ENCODE results near the gene RNU6-7.

Gene RNU6-7

DNA sequence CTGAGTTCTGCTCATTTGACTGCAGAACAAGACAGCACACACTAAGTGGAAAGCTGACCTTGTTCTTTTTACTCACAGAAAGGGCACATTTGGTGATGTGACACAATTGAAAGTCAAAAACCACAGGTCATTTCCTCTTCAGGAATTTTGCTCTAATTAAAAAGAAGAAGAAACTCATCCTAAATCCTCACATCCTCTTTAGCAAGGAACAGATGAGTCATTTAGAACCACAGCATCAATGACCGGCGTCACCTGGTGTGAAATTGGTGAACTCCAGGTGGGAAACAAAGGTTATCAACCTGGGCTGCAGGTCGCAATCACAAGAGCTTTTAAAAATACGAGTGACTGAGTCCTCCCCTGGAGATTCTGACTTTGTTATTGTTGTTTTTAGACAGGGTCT, 4.1 kb downstream of the RNU6-7 start:
- DNase-seq: no peak

DNA sequence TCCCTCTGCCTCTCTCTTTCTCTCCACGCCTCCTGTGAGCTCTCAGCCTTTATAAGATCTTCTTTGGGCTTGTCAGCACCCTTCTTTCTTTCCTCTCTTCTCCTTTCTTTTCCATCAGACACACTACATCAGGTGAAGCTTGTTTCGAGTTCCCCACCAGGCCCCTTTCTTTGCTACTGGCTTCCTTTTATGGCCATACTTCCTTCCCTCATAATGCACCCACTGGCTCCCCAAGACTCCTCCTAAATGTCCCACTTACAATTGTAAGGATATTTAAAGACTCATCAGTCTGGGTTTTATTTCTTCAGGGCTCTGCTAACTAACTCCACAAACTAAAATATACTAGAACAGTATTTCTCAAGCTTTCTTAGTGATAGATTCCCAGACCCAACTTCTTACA, 4.7 kb downstream of the RNU6-7 start:
- no peak for DNase-seq

DNA sequence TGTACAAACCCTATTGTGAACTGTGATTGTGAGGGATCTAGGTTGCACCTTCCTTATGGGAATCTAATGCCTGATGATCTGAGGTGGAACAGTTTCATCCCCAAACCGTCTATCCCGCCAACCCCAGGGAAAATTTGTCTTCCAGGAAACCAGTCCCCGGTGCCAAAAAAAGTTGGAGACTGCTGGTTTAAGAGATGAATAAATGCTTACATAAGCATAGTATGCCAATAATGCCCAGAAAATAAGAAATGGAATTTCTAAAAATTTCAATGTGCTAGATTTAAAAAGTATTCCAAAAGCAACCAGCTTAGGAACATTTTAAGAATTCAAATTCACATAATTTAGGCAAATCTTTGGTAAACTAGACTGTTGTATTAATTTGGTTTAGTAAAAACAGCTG, 6.6 kb downstream of the RNU6-7 start:
- no peak for DNase-seq

DNA sequence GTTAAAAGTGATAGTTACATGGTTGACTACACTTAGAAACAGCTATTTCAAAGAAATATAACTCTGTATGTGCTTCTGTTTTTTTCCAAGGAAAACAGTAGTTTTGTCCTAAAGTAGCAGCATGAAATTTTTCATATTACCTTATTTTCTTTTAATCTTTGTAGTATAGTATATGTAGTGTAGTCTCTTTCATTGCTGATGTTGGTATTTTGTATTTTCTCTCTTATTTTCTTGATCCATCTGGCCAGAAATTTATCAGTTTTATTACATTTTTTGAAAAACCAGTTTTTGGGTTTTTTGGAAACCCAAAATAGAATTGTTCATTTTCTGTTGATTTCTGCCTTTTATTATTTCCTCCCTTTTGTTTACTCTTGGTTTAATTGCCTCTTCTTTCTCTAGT, 7.6 kb downstream of the RNU6-7 start:
- DNase-seq: no peak

DNA sequence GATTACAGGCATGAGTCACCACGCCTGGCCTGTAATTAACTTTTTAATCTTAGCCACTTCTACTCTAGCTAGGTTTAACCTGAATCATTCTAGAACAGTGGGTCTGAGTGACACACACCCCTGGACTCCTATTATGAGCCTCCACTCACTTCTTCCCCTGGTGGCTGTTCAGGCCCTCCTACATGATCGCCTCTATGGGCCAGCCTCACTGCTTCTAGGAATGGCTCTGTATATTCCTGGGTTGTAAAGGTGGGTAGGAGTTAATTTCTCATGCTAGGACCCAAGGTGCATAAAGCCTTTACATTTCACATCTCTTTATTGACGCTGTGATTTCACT, 9.2 kb downstream of the RNU6-7 start:
- no peak for DNase-seq

DNA sequence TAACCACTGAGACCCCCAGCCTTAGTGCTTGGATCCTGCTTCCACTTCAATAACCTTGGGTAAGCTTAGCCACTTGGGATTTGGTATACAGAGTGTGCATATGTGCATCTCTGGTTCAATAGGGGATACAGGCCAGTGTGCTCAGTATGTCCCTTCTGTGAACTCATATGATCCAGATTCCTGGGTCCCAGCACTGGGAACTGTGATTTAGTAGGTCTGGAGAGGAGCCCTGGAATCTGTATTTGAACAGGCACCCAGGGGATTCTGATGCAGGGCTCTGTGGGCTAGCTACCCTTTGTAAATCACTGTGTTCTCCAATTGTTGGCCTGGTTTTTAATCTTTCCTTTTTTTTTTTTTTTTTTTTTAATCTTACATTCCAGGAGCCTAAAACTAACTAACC, 11.0 kb downstream of the RNU6-7 start:
- no peak for DNase-seq

DNA sequence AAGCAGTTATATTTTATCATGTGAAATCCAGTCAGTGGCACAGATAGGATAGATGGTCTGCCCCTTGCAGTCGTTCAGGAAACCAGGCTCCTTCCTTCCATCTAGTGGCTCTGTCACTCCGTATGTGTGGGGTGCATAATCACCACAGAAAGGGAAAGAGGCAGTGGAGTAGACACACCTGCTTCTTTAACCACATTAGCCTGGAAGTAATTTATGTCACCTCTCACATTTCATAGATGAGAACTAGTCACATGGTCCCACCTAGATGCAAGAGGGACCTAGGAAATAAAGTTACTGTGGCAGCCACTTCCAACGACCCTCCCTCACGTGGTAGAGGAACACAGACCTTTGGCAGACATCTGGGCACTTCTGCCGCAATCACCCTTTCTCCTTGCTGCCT, 15.5 kb downstream of the RNU6-7 start:
- no peak for DNase-seq

DNA sequence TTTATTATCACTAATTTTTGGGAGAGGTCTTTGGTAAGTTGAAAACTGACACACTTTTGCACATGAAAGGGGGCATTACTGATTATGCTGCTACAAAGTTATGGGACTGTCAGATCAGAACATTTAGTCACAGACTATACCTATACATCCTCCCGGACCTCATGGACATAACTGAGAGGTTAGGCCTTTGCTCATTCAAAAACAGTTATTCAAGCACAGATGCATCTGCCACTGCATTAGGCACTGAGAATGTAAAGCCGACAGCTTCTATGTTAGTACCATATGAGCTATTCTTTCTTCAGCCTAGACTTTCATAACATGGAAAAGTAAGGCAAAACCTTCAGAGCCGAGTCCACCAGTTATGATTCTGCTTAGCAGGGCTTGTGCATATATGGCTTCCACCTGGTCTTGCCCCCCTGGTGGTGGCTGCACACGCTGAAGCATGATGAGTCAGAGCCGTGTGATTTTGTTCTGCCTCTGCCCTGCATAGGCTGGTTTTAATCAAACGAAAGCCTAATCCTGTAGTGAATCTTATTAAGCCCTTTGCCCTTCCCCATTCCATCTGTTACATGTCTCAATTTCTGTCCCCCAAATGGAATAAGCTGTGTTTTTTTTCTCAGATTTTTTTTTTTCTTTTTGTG, 23.0 kb downstream of the RNU6-7 start:
- peak; percentile 32 for DNase-seq

DNA sequence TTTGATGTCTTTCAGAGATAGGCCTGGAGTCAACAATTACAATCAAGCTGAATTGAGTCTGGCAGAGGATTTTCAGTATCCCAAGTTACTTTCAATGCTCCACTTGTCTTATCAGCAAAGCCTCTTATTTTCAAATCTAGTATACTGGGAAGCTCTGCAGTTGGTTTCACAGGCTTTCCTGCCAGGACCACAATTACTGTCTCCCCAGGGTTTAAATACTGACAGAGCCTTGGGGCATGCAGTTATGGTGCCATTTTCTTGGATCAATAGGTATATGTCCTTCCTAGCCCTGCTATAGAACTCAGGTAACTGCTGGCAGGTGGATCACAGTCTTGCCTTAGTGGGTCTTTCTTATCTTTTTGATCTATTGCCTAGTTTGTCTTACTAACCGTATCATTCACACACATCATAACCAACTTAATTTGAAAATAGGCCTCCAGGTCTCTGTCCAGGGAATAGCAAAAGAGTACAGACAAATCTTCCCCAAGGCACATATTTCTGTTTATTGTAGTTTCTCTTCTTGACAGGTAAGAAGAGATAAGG, 23.6 kb downstream of the RNU6-7 start:
- no peak for DNase-seq

DNA sequence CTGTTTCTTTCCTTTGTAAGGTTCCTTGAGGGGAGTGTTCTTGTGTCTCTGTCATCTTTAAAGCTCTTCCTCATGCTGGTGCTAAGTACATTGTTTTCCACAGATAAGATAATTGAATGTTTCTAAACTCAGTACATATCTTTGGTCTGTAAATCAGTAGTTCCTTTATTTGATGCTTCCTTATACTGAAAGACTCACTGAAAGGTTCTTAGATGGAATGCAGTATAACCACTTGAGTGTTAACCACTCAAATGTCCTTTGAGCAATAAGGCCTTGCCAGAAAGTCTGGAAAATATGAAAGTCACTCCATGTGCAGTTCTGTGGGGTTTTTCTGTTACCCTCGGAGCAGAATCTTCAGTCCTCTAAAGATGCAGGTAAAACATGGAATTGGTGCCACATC, 24.2 kb downstream of the RNU6-7 start:
- no peak for DNase-seq

DNA sequence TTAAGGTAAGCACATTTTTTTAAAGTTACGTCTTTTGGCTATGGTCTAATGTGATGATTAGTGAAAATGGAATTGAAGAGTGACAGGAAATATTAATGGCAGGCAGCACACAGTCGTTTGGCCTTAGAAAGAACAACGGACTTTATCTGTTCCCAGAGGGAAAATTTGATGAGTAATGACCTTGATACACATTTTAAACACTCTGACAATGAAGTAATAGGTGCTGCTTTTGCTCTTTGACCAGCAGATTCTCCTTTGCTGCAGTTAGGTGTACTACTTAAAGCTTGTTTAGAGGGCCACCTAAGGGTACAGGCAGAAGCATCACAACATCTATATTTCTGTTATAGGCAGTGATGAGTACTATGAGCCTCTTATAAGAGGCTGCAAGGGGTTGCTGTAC, 28.3 kb downstream of the RNU6-7 start:
- no peak for DNase-seq

DNA sequence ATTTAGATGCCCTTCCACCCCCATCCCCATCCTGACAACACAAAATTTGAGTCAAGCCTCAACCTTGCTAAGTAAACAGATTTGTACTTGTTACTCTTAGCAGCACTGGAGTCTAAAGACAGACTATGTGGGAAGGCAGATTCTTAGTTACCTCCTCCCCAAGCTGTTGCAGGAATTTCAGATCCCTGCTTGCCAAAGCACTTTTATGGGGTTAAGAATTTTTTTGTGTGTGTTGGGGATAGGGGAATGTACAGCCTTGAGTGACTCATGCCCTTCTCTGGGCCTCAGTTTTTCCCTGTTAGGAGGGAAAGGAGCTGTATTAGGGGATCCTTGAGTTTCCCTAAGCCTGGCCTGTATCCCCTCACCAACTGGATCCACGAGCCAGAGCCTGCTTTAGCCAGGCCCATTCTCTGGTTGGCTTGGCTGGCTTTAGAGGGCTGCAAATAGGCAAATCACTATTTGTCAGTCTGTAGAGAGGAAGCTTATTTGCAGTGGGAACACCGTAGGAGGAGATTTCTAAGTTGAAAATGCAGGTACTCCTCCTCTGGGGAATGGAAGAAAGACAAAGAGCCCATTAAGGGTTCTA, 28.9 kb downstream of the RNU6-7 start:
- DNase-seq: no peak

DNA sequence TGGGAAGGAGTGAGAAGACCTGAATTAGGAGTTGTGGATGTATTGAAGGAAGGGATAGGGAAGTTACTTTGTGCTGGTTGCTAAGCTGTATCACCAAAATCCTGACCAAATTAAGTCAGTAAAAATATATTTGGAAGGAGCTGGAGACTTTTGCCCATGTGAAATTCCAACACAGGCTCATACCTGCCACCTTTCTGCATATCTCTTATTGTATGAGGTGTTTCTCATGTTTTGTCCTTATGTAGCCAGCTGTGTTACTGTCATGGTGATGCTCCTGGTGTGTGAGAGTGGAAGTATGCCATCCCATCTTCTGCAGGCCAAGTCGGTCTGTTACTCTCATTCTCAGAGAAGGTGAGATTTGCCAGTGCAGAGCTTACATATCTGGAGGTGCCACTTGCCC, 30.6 kb downstream of the RNU6-7 start:
- DNase-seq: no peak

DNA sequence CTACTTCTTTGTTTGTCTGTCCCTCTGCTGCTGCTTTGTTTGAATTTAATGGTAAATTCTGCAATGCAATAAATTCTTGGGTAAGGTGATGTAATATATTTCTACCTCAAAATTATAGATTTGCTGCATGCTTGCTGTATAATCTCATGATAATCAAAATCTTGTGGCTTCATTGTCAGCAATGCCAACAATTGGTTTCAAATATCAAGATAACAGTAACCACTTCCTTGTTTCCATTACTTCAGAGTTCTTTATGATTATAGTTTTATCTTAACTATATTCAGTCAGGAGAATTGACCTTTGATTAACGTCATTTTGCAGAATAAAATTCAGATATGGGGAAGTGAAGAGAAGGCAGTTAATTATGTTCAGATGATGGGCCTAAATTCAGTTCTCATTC, 31.4 kb downstream of the RNU6-7 start:
- no peak for DNase-seq

DNA sequence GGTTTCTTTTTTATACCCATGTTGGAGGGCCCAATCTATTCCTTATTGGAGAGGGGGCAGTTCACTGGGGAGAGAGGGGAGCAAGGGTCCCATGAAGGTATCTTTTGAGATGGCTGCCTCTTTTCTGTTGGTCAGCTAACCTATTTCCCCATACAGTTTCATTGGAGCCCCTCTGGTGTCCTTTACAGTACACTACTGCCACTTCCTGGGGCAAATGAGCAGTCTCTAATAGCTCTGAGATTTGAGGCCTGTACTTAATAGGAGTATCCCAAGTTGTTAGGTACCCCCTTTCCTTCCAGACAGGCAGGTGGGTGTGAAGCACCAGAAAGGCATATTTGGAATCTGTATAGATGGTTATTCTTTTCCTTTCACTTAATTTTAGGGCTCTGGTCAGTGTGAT, 42.6 kb downstream of the RNU6-7 start:
- DNase-seq: no peak

DNA sequence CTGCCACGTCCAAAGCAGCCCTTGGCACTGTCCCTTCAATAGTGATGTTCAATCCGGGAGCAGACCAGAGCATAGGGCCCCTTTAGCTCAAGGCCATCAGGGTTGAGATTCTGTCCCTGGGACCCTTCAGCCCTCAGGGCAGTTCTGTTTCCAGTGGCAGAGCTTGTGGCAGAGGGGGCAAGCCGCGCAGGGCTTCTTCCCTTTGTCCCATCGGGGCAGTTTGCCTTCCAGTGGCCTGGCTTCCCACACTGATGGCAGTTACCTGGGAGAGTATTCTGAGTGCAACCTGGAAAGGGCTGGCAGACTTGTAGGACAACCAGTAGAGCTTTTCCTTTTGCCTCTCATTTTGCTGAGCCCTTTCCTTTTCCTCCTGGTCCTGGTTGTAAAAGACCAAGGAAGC, 44.9 kb downstream of the RNU6-7 start:
- no peak for DNase-seq

DNA sequence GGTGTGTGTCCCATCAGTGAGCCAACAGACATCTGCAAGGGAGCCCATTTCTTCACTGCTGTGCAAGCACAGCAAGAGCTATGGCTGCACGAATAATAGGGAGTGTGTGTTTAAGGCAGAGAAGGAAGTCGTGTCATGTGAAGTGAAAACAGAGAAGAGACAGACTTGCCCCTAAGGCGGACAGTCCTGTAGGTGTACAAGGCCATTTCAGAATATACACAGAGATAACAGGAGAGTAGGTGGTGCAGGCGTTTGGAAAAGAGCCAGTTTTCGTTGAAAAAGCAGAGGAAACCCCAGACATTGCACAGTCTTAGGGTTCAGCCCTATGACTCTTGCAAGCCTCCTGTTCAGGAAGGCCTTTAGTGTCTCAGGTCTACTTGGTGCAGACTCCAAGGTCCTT, 47.5 kb downstream of the RNU6-7 start:
- no peak for DNase-seq

DNA sequence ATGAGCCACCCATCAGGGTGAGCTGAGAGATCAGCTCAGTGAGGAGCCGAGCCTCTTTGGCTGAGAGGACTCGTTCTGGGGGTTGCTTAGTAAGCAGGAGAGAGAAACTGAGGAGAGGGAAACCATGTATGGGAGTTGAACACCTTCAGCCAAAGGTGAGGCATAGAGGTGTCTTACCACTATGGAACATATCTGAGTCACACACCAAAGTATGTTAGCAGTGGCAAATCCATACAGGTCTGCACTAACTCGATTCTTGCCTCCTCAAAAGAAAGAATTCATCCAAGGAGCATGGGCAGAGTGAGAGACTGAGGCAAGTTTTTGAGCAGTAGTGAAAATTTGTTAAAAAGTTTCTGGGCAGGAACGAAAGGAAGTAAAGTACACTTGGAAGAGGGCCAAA, 47.9 kb downstream of the RNU6-7 start:
- no peak for DNase-seq

DNA sequence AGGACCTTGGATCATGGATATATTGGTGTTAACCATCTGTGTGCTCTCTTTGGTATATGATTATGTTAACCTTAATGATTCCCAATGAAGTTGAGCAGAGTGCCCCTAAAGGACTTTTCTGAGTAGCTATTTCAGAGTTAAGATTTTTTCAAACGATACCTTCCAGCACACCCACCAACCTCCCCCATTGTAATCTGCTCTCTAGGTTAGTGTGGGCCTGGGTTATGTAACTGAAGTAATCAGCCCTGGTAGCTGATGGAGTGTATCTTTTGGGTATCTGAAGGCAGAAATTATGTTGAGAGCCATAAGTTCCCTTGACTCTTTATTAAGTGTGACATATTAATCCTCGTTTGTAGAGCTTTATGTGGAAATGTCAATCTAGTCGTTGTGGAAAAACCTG, 48.8 kb downstream of the RNU6-7 start:
- DNase-seq: no peak

DNA sequence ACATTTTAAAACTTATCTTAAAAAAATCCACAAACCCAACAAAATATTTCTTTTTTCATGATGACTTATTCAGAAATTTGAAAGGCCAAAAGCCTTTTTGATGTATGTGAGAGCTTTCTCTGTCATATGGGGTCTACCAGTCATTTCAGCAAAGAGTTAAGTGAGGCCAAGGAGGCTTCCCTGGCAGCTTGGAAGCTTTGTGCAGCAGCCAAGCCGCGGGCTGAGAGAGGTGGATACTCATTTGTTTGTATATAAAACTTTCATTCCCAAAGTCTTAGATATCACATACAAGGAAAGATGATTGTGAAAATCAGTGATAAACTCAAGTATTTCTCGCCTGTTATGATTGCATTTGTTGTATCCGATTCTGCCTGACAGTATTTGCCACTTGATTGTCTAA, 49.7 kb downstream of the RNU6-7 start:
- DNase-seq: no peak
